Neural progenitor cell (in vitro differentiated cells): Measurements from ENCODE around the gene CNOT9.

Experiments
- EZH2 ChIP-seq: fragments of 200-600 bp; sonication (generic); IDR thresholded peaks from 2 replicates; pipeline ENCODE4 v1.6.1; 2017; ENCODE audit warnings: antibody characterized with exemption, mild to moderate bottlenecking, moderate library complexity
- TF ChIP-seq, protein P1 (sequence below): fragments of 200-600 bp; sonication (generic); IDR thresholded peaks from 2 replicates; pipeline ENCODE4 v1.5.1; 2017; ENCODE audit warnings: antibody characterized with exemption, mild to moderate bottlenecking

DNA sequence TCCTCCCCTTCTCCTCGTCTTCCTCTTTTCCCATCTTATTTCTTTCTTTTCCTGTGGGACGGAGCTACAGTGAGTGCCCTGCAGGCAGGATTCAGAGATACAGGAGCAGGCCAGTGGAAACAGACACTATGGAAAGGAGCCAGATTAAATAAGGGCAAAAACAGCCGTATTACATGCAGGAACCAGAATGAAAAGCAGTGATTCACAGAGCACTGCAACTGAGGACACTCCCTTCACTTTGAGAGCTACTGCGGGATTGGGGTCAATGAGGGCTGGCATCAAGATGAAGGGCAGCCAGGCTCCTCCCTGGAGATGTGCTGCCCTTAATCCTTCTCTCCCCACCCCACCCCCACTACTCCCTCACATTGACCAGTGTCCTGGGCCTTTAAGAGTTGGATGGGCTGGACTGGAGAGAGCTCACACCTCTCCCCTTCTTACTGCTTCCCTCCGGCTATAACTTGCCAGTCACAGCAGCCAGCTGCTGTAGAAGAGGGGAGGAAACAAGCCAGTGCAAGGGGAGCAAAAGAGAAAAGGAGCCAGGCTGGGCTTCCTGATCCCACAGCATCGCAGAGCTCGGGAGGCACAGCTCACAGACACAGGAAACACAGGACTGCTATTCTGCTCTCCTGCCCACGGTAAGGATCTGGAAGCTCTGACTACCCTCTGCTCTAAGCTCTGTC is 38.9 kb downstream of the CNOT9 start, which contains the start of gene PLCD4:
- TF ChIP-seq, protein P1, sequence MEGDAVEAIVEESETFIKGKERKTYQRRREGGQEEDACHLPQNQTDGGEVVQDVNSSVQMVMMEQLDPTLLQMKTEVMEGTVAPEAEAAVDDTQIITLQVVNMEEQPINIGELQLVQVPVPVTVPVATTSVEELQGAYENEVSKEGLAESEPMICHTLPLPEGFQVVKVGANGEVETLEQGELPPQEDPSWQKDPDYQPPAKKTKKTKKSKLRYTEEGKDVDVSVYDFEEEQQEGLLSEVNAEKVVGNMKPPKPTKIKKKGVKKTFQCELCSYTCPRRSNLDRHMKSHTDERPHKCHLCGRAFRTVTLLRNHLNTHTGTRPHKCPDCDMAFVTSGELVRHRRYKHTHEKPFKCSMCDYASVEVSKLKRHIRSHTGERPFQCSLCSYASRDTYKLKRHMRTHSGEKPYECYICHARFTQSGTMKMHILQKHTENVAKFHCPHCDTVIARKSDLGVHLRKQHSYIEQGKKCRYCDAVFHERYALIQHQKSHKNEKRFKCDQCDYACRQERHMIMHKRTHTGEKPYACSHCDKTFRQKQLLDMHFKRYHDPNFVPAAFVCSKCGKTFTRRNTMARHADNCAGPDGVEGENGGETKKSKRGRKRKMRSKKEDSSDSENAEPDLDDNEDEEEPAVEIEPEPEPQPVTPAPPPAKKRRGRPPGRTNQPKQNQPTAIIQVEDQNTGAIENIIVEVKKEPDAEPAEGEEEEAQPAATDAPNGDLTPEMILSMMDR: no peak
- TF ChIP-seq EZH2: no peak
